OCI-LY7 (cell line): ENCODE results near the gene RGS17. TPM values are rescaled to one million over a fixed set of nuclear protein-coding genes. Genes with fewer than 3 reads are reported as not detected.

Source experiments
- BruUV-seq: library from RNA; stranded (reverse); fragments of 400-500 nt; replicated peaks from 2 replicates; lab custom pipeline; 2021; lab: Mats Ljungman, UMichigan
- CTCF ChIA-PET: fragments of 300-600 bp; sonication (Branson Sonifier 250); formaldehyde crosslinking; loops from one replicate; lab custom pipeline; 2022; ENCODE audit warnings: antibody characterized with exemption; ENCODE audit not compliant: unreplicated experiment; lab: Charles Lee
- POLR2A ChIA-PET: fragments of 300-600 bp; sonication (Branson Sonifier 250); formaldehyde crosslinking; loops from one replicate; lab custom pipeline; 2022; ENCODE audit warnings: antibody characterized with exemption; lab: Charles Lee
- DNase-seq: peaks from one replicate; pipeline ENCODE4 v3.0.0-alpha.2; 2015; ENCODE audit warnings: low spot score
- H2AFZ ChIP-seq: fragments of 200-600 bp; sonication (generic), shearing (Covaris generic); 2 replicates; pipeline ENCODE4 v1.6.1; 2014; ENCODE audit warnings: mild to moderate bottlenecking, antibody characterized with exemption, low read length, moderate library complexity
- H3K27ac ChIP-seq: fragments of 200-600 bp; sonication (generic); 2 replicates; pipeline ENCODE4 v1.5.1; 2014; ENCODE audit warnings: mixed run types, low read depth, mild to moderate bottlenecking, moderate library complexity, low read length, inconsistent platforms; ENCODE audit not compliant: poor library complexity, severe bottlenecking
- H3K36me3 ChIP-seq: fragments of 200-600 bp; sonication (generic); 2 replicates; pipeline ENCODE4 v1.6.1; 2014; ENCODE audit warnings: mild to moderate bottlenecking, antibody characterized with exemption, low read length, moderate library complexity, mixed read lengths; ENCODE audit not compliant: insufficient read depth
- H3K4me1 ChIP-seq: fragments of 200-600 bp; sonication (generic); 2 replicates; pipeline ENCODE4 v1.5.1; 2014; ENCODE audit warnings: mild to moderate bottlenecking, low read length; ENCODE audit not compliant: insufficient read depth, poor library complexity, severe bottlenecking
- H3K4me2 ChIP-seq: fragments of 200-600 bp; sonication (generic); 2 replicates; pipeline ENCODE4 v1.6.1; 2014; ENCODE audit warnings: mild to moderate bottlenecking, low read length
- H3K4me3 ChIP-seq: fragments of 200-600 bp; sonication (generic); 2 replicates; pipeline ENCODE4 v1.5.1; 2014; ENCODE audit warnings: mild to moderate bottlenecking, low read depth, low read length; ENCODE audit not compliant: poor library complexity, severe bottlenecking
- H3K79me2 ChIP-seq: fragments of 200-600 bp; sonication (generic); 2 replicates; pipeline ENCODE4 v1.6.1; 2016; ENCODE audit warnings: low read depth, mild to moderate bottlenecking, low read length, moderate library complexity, mixed read lengths; ENCODE audit not compliant: insufficient read depth
- H3K9me2 ChIP-seq: fragments of 200-600 bp; sonication (generic); 2 replicates; pipeline ENCODE4 v1.6.1; 2016; ENCODE audit warnings: mild to moderate bottlenecking, low read length, mixed read lengths; ENCODE audit not compliant: insufficient read depth
- H3K9me3 ChIP-seq: fragments of 200-600 bp; sonication (generic); 2 replicates; pipeline ENCODE4 v1.6.1; 2014; ENCODE audit warnings: mild to moderate bottlenecking, mixed run types, low read length, mixed read lengths
- H4K20me1 ChIP-seq: fragments of 200-600 bp; sonication (generic); 2 replicates; pipeline ENCODE4 v1.6.1; 2014; ENCODE audit warnings: mild to moderate bottlenecking, antibody characterized with exemption, low read length, moderate library complexity, mixed read lengths; ENCODE audit not compliant: insufficient read depth
- EZH2phosphoT487 ChIP-seq: fragments of 200-600 bp; sonication (generic); IDR thresholded peaks from 2 replicates; pipeline ENCODE4 v1.6.1; 2018; ENCODE audit warnings: low read depth, borderline replicate concordance, mild to moderate bottlenecking, mixed run types, antibody characterized with exemption, low read length, moderate library complexity, mixed read lengths
- intact Hi-C: fragments of 100-400 bp; cut with micrococcal nuclease; formaldehyde crosslinking; loops from one replicate; pipeline ENCODE4 v1.10.0; 2022; ENCODE audit not compliant: unreplicated experiment
- total RNA-seq, 2 experiments: library from RNA; depleted of rRNA in 1 of 2; stranded (reverse); fragments of >200 nt in 1 of 2; shearing (Covaris generic) in 1 of 2; gene quantifications; 2 replicates each; pipeline ENCODE4 v1.2.3, GENCODE V29; 2014 to 2022
- TF ChIP-seq, protein P1 (sequence below): fragments of 200-600 bp; sonication (generic); conservative IDR thresholded peaks from 2 replicates; pipeline ENCODE4 v1.5.1; 2014; ENCODE audit warnings: mild to moderate bottlenecking, antibody characterized with exemption, low read length, moderate library complexity, mixed read lengths

The RGS17 gene
- total RNA-seq, 2 experiments from 2014 or later, result not detected

DNA sequence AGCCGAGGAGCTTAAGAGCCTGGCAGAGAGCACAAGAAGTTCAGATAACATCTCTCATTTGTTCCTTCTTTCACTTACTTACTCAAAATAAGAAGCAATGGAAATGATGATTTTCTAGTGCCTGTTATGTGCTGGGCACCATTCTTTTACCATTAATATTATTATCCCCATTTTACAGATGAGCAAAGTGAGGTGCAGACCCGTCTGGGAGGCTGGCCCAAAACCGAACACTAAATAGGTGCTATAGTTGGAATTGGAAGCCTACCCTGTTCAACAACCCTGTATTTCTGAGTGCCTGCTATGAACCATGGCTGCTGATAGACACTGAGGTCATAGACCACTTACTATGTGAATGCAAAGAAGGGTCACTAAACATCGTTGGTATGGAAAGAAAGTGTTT is 103.6 kb downstream of the RGS17 start:
- Histone ChIP-seq H4K20me1 (no peaks in the 10 kb centered on the region), H3K36me3 (no peaks in the 10 kb centered on the region), H3K9me3 (no peaks in the 10 kb centered on the region), H3K79me2 (no peaks in the 10 kb centered on the region), H2AFZ (no peak overlapping the region), H3K4me1 (no peaks in the 10 kb centered on the region), H3K4me3 (no peak overlapping the region), H3K27ac (no peak overlapping the region), H3K9me2 (no peaks in the 10 kb centered on the region), H3K4me2 (no peak overlapping the region)
- intact Hi-C loops, result no loop called here
- ChIA-PET POLR2A (interaction anchor here (0.9 kb wide), 1 partner anchor 74 kb away, joined by 3 read pairs; no protein-coding TSS in a partner anchor), CTCF (no interaction called here)
- BruUV-seq, result no TSS peak
- DNase-seq, result no peak
- no peak for TF ChIP-seq EZH2phosphoT487
- TF ChIP-seq, protein P1, sequence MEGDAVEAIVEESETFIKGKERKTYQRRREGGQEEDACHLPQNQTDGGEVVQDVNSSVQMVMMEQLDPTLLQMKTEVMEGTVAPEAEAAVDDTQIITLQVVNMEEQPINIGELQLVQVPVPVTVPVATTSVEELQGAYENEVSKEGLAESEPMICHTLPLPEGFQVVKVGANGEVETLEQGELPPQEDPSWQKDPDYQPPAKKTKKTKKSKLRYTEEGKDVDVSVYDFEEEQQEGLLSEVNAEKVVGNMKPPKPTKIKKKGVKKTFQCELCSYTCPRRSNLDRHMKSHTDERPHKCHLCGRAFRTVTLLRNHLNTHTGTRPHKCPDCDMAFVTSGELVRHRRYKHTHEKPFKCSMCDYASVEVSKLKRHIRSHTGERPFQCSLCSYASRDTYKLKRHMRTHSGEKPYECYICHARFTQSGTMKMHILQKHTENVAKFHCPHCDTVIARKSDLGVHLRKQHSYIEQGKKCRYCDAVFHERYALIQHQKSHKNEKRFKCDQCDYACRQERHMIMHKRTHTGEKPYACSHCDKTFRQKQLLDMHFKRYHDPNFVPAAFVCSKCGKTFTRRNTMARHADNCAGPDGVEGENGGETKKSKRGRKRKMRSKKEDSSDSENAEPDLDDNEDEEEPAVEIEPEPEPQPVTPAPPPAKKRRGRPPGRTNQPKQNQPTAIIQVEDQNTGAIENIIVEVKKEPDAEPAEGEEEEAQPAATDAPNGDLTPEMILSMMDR, result no peak

- CTCF ChIA-PET, result no interaction called here
- DNase-seq, result no peak
- H3K9me3 ChIP-seq, result no peaks in the 10 kb centered on the region
- H3K27ac ChIP-seq, result no peak overlapping the region
- H3K9me2 ChIP-seq, result no peaks in the 10 kb centered on the region
- no TSS peak for BruUV-seq
- H3K36me3 ChIP-seq, result no peaks in the 10 kb centered on the region
- no peaks in the 10 kb centered on the region for H4K20me1 ChIP-seq
- POLR2A ChIA-PET, result interaction anchor here (0.7 kb wide), 1 partner anchor 705 kb away, joined by 3 read pairs; no protein-coding TSS in a partner anchor
- no peaks in the 10 kb centered on the region for H3K4me1 ChIP-seq
- H3K4me3 ChIP-seq, result no peak overlapping the region
- H3K4me2 ChIP-seq, result no peak overlapping the region
- no peak for TF ChIP-seq EZH2phosphoT487
- TF ChIP-seq, protein P1, result peak; percentile 11; the same call in 1 of the 2 replicates
- H2AFZ ChIP-seq, result no peak overlapping the region
- intact Hi-C loops, result loop anchor here (1.0 to 5.0 kb wide), 4 partner anchors 22 to 272 kb away; partner anchors contain the start of genes MTRF1L and VIP
- H3K79me2 ChIP-seq, result no peaks in the 10 kb centered on the region
These were observed 106.4 kb downstream of the RGS17 start for GRCh38 chr6:153024709-153025017.

- CTCF ChIA-PET, result no interaction called here
- no peak overlapping the region for H3K4me2 ChIP-seq
These were observed 106.9 kb downstream of the RGS17 start for GRCh38 chr6:153023977-153024708.

More at GRCh38 chr6:153023977-153024708, 106.9 kb downstream of the RGS17 start:
- no TSS peak for BruUV-seq
- Histone ChIP-seq H3K4me1 (no peaks in the 10 kb centered on the region), H3K27ac (no peak overlapping the region), H4K20me1 (no peaks in the 10 kb centered on the region), H3K36me3 (no peaks in the 10 kb centered on the region), H3K9me2 (no peaks in the 10 kb centered on the region), H3K79me2 (no peaks in the 10 kb centered on the region), H3K9me3 (no peaks in the 10 kb centered on the region), H2AFZ (no peak overlapping the region), H3K4me3 (no peak overlapping the region)
- intact Hi-C loops, result loop anchor here (1.0 to 5.0 kb wide), 4 partner anchors 21 to 272 kb away; partner anchors contain the start of genes MTRF1L and VIP
- DNase-seq, result peak; percentile 78
- no peak for TF ChIP-seq EZH2phosphoT487
- TF ChIP-seq, protein P1, result peak; percentile 89
- POLR2A ChIA-PET, result no interaction called here
